HG03460 (cell line): ENCODE measurements around the gene HK2.

Experiments used
- ATAC-seq: cut with Tn5 transposase; IDR thresholded peaks from one replicate; pipeline ENCODE4 v1.9.1; 2021; ENCODE audit not compliant: unreplicated experiment

Gene HK2

GRCh38 chr2:74856599-74856998 lies 22.7 kb downstream of the HK2 start:
- ATAC-seq, result no peak

- no peak for ATAC-seq
Measured at GRCh38 chr2:74857215-74857614, 23.3 kb downstream of the HK2 start.

GRCh38 chr2:74857725-74858124 lies 23.8 kb downstream of the HK2 start:
- ATAC-seq, result no peak

- ATAC-seq, result no peak
Measured at GRCh38 chr2:74858281-74858680, 24.4 kb downstream of the HK2 start.

GRCh38 chr2:74860079-74860478 lies 26.2 kb downstream of the HK2 start:
- no peak for ATAC-seq

GRCh38 chr2:74860521-74860920 lies 26.6 kb downstream of the HK2 start:
- no peak for ATAC-seq

- no peak for ATAC-seq
Measured at GRCh38 chr2:74861531-74861930, 27.6 kb downstream of the HK2 start.

GRCh38 chr2:74862020-74862964 lies 28.4 kb downstream of the HK2 start:
- ATAC-seq, result no peak

- ATAC-seq, result no peak
Measured at GRCh38 chr2:74863802-74864248, 29.9 kb downstream of the HK2 start.

- ATAC-seq, result no peak
Measured at GRCh38 chr2:74864728-74865722, 31.1 kb downstream of the HK2 start.

- ATAC-seq, result no peak
Measured at GRCh38 chr2:74865770-74866674, 32.1 kb downstream of the HK2 start.

GRCh38 chr2:74867841-74868658 lies 34.1 kb downstream of the HK2 start:
- no peak for ATAC-seq

GRCh38 chr2:74869517-74869916 lies 35.6 kb downstream of the HK2 start:
- no peak for ATAC-seq

GRCh38 chr2:74870951-74871350 lies 37.0 kb downstream of the HK2 start:
- ATAC-seq, result no peak

GRCh38 chr2:74871414-74871813 lies 37.5 kb downstream of the HK2 start:
- no peak for ATAC-seq

- ATAC-seq, result no peak
Measured at GRCh38 chr2:74872389-74872836, 38.5 kb downstream of the HK2 start.

- no peak for ATAC-seq
Measured at GRCh38 chr2:74873012-74873665, 39.2 kb downstream of the HK2 start.

- ATAC-seq, result no peak
Measured at GRCh38 chr2:74873678-74874640, 40.0 kb downstream of the HK2 start.
